ENCODE data around the gene TOM1L1. TPM values are rescaled to one million over a fixed set of nuclear protein-coding genes. Genes with fewer than 3 reads are reported as not detected.

The TOM1L1 gene
- total RNA-seq, 1 donor, result 40.2 TPM

DNA sequence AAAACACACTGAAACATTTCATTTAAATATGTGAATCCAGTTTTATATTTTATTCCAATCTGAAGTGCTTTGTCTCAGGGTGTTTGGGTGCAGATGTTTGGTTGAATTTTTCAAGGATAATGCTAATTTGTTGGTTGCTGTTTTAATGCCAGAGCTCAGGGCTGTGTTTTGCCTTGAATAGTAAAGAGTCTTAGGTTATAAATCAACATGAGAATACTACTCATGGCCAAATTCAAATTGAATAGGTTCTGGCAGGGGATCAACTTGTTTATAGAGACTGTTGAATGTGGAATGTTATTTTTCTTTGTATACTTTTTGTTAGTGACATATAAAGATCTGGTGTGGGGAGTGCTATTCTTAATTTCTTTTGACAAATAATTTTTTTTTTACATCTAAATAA is 18.8 kb downstream of the TOM1L1 start:
- H3K79me2 ChIP-seq (ENCODE audit: insufficient read depth, low read length), result no peaks in the 10 kb centered on the region
- no peaks in the 10 kb centered on the region for H4K20me1 ChIP-seq (ENCODE audit: insufficient read depth, low read length)
- peaks cover 24% of the 10 kb centered on the region for H3K36me3 ChIP-seq (ENCODE audit: insufficient read depth, low read length)
- H3K4me3 ChIP-seq (ENCODE audit: insufficient read depth, low read length), result no peak overlapping the region
- no peaks in the 10 kb centered on the region for H3K4me1 ChIP-seq (ENCODE audit: insufficient read depth, low read length)
- H3K27ac ChIP-seq (ENCODE audit: low read depth, low read length), result no peak overlapping the region
- H3K9me3 ChIP-seq (ENCODE audit: low read depth, low read length), result no peaks in the 10 kb centered on the region
- no peak for DNase-seq (ENCODE audit: insufficient read length, low spot score, missing footprints)
- TF ChIP-seq, protein P1, sequence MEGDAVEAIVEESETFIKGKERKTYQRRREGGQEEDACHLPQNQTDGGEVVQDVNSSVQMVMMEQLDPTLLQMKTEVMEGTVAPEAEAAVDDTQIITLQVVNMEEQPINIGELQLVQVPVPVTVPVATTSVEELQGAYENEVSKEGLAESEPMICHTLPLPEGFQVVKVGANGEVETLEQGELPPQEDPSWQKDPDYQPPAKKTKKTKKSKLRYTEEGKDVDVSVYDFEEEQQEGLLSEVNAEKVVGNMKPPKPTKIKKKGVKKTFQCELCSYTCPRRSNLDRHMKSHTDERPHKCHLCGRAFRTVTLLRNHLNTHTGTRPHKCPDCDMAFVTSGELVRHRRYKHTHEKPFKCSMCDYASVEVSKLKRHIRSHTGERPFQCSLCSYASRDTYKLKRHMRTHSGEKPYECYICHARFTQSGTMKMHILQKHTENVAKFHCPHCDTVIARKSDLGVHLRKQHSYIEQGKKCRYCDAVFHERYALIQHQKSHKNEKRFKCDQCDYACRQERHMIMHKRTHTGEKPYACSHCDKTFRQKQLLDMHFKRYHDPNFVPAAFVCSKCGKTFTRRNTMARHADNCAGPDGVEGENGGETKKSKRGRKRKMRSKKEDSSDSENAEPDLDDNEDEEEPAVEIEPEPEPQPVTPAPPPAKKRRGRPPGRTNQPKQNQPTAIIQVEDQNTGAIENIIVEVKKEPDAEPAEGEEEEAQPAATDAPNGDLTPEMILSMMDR (IDR thresholded peaks at IDR 0.05; ENCODE audit: extremely low read depth, low read depth, low read length), result no peak
- no peak overlapping the region for H3K4me2 ChIP-seq (ENCODE audit: insufficient read depth, low read length)
- no peak overlapping the region for H2AFZ ChIP-seq (ENCODE audit: low read length)
- no peaks in the 10 kb centered on the region for H3K27me3 ChIP-seq (ENCODE audit: insufficient read depth, low read length)

DNA sequence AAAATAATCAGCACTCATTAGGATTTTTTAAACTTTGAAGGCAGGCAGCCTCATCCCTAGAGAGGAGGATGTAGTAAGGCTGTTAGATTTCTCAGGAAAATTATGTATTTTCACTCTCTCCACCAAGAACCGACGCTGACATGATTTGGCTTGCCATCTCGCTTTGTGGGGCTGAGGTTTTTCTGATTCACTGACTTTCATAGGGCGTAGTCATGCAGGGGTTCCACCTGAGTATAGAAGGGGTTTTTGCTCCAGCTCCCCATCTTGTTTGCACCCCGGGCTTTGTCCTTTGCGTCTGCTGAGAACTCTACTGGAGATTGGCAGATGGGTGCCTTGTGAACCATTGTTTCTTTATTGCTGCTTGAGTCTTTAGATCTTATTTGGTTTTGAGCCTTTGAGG is 20.2 kb downstream of the TOM1L1 start:
- H3K4me3 ChIP-seq (ENCODE audit: insufficient read depth, low read length), result no peak overlapping the region
- TF ChIP-seq, protein P1 (IDR thresholded peaks at IDR 0.05; ENCODE audit: extremely low read depth, low read depth, low read length), result no peak
- no peak overlapping the region for H3K27ac ChIP-seq (ENCODE audit: low read depth, low read length)
- no peak overlapping the region for H3K4me2 ChIP-seq (ENCODE audit: insufficient read depth, low read length)
- no peak overlapping the region for H2AFZ ChIP-seq (ENCODE audit: low read length)
- no peaks in the 10 kb centered on the region for H4K20me1 ChIP-seq (ENCODE audit: insufficient read depth, low read length)
- H3K9me3 ChIP-seq (ENCODE audit: low read depth, low read length), result no peaks in the 10 kb centered on the region
- peaks cover 14% of the 10 kb centered on the region for H3K36me3 ChIP-seq (ENCODE audit: insufficient read depth, low read length)
- H3K27me3 ChIP-seq (ENCODE audit: insufficient read depth, low read length), result no peaks in the 10 kb centered on the region
- no peak for DNase-seq (ENCODE audit: insufficient read length, low spot score, missing footprints)
- H3K79me2 ChIP-seq (ENCODE audit: insufficient read depth, low read length), result no peaks in the 10 kb centered on the region
- no peaks in the 10 kb centered on the region for H3K4me1 ChIP-seq (ENCODE audit: insufficient read depth, low read length)

DNA sequence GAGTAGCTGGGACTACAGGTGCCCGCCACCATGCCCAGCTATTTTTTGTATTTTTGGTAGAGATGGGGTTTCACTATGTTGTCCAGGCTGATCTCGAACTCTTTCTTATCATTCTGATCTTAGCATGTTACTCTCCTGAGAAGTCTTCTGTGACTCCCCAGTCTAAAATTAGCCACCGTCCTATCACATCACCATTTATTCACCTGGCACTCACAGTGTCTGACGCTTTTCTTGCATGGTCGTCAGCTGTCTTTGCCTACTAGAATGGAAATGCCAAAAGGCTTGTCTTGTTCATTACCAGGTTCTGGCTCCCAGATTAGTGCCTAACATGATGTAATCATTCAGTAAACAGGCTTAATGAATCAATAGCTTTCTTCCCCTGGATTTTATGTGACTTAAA is 23.8 kb downstream of the TOM1L1 start:
- no peaks in the 10 kb centered on the region for H4K20me1 ChIP-seq (ENCODE audit: insufficient read depth, low read length)
- H3K27ac ChIP-seq (ENCODE audit: low read depth, low read length), result no peak overlapping the region
- H3K9me3 ChIP-seq (ENCODE audit: low read depth, low read length), result no peaks in the 10 kb centered on the region
- no peak overlapping the region for H3K4me3 ChIP-seq (ENCODE audit: insufficient read depth, low read length)
- TF ChIP-seq, protein P1 (IDR thresholded peaks at IDR 0.05; ENCODE audit: extremely low read depth, low read depth, low read length), result no peak
- DNase-seq (ENCODE audit: insufficient read length, low spot score, missing footprints), result no peak
- H3K27me3 ChIP-seq (ENCODE audit: insufficient read depth, low read length), result no peaks in the 10 kb centered on the region
- H3K36me3 ChIP-seq (ENCODE audit: insufficient read depth, low read length), result no peaks in the 10 kb centered on the region
- no peak overlapping the region for H3K4me2 ChIP-seq (ENCODE audit: insufficient read depth, low read length)
- peaks cover 3% of the 10 kb centered on the region for H3K4me1 ChIP-seq (ENCODE audit: insufficient read depth, low read length)
- H2AFZ ChIP-seq (ENCODE audit: low read length), result no peak overlapping the region
- H3K79me2 ChIP-seq (ENCODE audit: insufficient read depth, low read length), result no peaks in the 10 kb centered on the region

DNA sequence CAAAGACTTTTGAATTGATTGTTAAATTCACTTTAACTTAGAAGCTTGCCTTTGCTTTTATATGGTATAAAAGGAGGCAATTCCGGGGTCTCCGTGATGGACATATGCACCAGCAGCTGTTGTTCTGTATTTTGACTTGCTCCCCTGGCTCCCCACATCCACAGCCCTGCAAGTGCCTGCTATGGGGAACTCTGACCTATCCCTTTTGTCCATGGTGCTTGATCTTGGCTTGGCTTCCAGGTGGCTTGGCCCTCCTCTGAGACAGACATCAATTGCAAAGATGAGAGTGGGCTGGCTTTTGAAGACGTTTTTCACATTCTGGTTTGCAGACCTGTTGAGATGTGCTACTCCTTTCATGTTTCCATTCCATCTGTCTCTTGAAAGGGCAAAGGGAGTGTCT is 26.9 kb downstream of the TOM1L1 start:
- DNase-seq (ENCODE audit: insufficient read length, low spot score, missing footprints), result no peak
- Histone ChIP-seq H3K9me3 (ENCODE audit: low read depth, low read length) (no peaks in the 10 kb centered on the region), H4K20me1 (ENCODE audit: insufficient read depth, low read length) (no peaks in the 10 kb centered on the region), H3K4me3 (ENCODE audit: insufficient read depth, low read length) (no peak overlapping the region), H3K4me1 (ENCODE audit: insufficient read depth, low read length) (peaks cover 3% of the 10 kb centered on the region), H2AFZ (ENCODE audit: low read length) (no peak overlapping the region), H3K36me3 (ENCODE audit: insufficient read depth, low read length) (no peaks in the 10 kb centered on the region), H3K27me3 (ENCODE audit: insufficient read depth, low read length) (no peaks in the 10 kb centered on the region), H3K4me2 (ENCODE audit: insufficient read depth, low read length) (no peak overlapping the region), H3K79me2 (ENCODE audit: insufficient read depth, low read length) (no peaks in the 10 kb centered on the region), H3K27ac (ENCODE audit: low read depth, low read length) (no peak overlapping the region)
- TF ChIP-seq, protein P1 (IDR thresholded peaks at IDR 0.05; ENCODE audit: extremely low read depth, low read depth, low read length), result no peak
